Activated CD4-positive, alpha-beta T cell treated with anti-CD3 and anti-CD28 coated beads, Interleukin-2, Interleukin-4, amounts not matched to agents 100 ng/mL and 50 ng/mL, durations not matched to agents 16 hours and 8 hours (primary cell): ENCODE data around the gene NOVA2.
A peak's percentile ranks its signal among the peaks of the same experiment; 100 is the strongest.
"Not testable (repeated sequence)": the region's sequence is repeated elsewhere in the genome, so short reads cannot be mapped to it uniquely, and the experiment has no call there.

Experiments used
- DNase-seq: peaks from one replicate; pipeline ENCODE4 v3.0.0-alpha.2; 2020; ENCODE audit warnings: low spot score

Gene NOVA2

GRCh38 chr19:45924891-45925447 is 48.7 kb downstream of the NOVA2 start:
- no peak for DNase-seq

- DNase-seq: no peak
These were observed 51.4 kb downstream of the NOVA2 start for GRCh38 chr19:45922281-45922680.

DNA sequence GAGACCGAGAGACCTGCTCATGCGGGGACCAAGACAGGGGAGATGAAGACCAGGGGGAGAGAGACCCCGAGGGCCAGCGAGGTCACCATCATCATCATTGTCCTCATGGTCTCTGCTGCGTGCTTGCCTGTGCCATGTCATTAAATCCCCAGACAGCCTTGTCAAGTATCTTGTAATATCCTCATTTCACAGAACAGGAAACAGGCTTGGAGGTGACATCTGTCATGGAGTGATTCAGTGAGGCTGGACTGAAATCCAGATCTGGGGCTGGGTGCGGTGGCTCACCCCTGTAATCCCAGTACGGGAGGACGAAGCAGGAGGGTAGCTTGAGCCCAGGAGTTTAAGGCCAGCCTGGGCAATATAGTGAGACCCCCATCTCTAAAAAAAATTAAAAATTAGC is 53.2 kb downstream of the NOVA2 start:
- no peak for DNase-seq

GRCh38 chr19:45919678-45920077 is 54.0 kb downstream of the NOVA2 start:
- DNase-seq: no peak

- DNase-seq: no peak
These were observed 54.9 kb downstream of the NOVA2 start for GRCh38 chr19:45918721-45919120.

DNA sequence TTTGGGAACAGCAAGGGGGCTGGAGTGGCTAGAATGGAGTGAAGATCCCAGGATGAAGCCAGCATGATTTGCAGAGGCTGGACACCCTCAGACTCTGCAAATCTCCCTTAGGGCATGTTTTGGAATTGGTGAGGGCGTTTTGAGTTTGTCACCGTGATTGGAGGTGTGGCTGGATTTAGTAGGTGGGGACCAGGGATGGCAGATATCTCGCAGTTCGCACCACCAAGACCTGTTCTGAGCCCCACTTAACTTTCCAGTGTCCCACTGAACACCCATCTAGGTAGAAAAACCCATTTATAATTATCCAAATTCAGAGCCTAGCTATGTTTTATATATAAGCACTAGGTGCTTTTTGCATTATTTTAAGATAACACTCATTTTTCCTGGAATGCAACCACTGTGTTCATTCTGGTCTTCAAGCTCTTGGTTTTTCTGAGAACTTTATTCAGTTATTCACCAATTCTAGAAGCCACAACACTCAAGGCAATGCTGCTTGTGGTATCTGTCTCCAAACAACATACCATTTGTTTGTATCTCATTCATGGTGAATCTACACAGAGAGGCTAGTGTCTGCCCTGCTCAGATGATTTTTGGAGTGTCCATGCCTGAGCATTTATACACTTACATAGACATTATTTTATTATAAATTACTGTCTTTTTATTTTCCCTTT is 56.1 kb downstream of the NOVA2 start:
- peak; percentile 66 for DNase-seq

- no peak for DNase-seq
These were observed 59.5 kb downstream of the NOVA2 start, which contains the start of gene NANOS2 for GRCh38 chr19:45913874-45914830. NANOS2 (minus strand) TSS chr19:45914778; CDS start chr19:45914693, 85 bp downstream.

DNA sequence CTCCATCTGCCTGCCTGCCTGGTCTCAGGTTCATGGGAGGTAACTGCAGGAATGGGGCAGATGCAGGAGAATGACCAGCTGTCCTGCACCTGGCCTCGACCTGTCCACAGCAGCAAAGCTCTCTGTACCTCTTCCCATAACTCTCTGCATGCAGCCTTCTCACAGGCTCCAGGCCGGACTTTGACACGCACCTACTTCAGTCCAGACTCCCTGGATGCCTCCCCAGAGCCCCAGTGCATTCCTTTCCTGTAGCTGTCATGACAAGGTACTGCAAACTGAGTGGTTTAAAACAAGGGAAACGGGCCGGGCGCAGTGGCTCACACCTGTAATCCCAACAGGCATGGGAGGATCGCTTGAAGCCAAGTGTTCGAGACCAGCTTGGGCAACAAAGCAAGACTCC is 62.4 kb downstream of the NOVA2 start:
- DNase-seq: no peak

GRCh38 chr19:45908956-45909355 is 64.7 kb downstream of the NOVA2 start:
- DNase-seq: no peak

- DNase-seq: no peak
These were observed 67.4 kb downstream of the NOVA2 start for GRCh38 chr19:45906221-45906620.

GRCh38 chr19:45905011-45905410 is 68.7 kb downstream of the NOVA2 start:
- no peak for DNase-seq

- DNase-seq: peak; percentile 100
These were observed 70.7 kb downstream of the NOVA2 start for GRCh38 chr19:45902651-45903625.

DNA sequence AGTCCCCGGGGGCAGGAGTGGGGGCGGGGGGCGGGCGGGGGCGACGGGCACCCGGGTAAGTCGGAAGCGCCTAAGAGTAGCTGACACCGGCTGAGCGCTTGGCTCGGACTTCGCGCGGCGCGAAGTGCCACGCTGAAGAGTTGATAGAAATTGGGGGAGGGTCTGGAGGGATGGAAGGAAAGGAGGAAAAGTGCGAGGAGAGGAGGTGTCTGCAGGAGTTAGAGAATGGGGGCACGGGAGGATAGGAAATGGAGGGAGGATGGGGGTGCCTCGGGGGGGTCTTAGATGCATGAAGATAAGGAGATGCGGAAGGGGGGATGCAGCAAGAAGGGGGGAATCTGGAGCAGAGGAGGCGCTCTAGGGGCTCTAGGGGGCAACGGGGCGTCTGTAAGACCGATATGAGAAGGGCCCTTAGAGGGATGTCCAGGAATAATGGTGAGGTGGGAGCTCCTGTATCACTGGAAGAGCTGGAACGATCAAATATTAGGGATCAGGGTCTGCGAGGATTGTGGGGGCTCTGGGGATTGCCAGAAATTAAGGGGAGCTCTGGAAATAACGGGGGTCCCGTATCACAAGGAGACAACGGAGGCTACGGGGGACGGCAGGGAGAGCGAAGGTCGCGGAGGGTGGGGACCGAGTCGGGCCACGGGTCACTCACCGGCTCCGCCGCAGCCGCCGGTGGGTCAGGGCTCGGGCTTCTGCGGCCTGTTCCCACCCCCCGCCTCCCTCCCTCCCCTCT is 71.6 kb downstream of the NOVA2 start, which contains the start of gene MYPOP:
MYPOP (minus strand) TSS at position 702 of the 739 bp plus-strand sequence. CDS start 840 bp downstream, outside the sequence.
- no peak for DNase-seq

DNA sequence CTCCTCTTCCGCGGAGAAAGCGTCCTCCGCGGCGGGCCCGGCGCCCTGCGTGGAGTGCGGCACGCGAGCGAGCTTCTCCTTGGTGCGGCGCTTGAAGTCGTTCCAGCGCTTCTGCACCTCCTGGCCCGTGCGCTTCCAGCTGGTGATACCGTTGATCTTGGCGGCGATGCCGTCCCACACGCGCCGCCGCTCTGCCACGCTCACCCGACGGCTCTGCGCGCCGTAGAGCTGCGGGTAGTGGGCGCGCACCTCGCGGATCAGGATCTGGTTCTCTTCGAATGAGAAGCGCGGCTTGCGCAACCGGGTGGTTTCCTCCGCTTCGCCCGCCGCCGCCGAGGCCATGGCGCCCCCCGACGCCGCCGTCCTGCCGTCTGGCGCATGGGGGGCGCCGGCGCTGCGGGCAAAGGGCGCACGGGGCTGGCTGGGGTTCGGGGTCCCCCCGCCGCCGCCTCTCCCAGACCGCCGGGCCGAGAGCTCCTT is 72.2 kb downstream of the NOVA2 start:
- no peak for DNase-seq

GRCh38 chr19:45900738-45901431 is 72.8 kb downstream of the NOVA2 start:
- no peak for DNase-seq

GRCh38 chr19:45899919-45900589 is 73.6 kb downstream of the NOVA2 start:
- no peak for DNase-seq

- no peak for DNase-seq
These were observed 74.4 kb downstream of the NOVA2 start for GRCh38 chr19:45899253-45899652.

DNA sequence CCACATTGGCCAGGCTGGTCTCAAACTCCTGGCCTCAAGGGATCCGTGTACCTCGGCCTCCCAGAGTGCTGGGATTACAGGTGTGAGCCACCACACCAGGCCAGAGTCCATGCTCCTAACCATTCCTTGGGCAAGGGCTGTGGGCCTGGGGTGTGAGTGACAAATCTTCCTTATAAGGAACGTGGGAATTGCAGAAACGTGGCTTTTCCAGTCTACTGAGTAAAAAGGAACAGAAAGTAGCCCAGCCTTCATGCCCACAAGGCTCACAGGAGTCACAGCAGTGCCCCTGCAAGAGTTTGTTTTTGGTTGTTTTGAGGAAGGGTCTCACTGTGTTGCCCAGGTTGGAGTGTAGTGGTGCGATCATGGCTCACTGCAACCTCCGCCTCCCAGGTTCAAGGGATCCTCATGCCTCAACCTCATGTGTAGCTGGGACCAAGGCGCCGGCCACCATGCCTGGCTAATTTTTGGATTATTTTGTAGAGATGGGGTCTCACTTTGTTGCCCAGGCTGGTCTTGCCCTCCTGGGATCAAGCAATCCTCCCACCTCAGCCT is 76.3 kb downstream of the NOVA2 start:
- DNase-seq: no peak

GRCh38 chr19:45895983-45896599 is 77.6 kb downstream of the NOVA2 start:
- not testable (repeated sequence) for DNase-seq
